T-helper 2 cell treated with Interferon-gamma antibody and Interleukin-4, amounts not matched to agents 100 ng/mL and 5 ng/mL, for 36 hours (primary cell): ENCODE results near the gene PIGK. TPM values are rescaled to one million over a fixed set of nuclear protein-coding genes. Genes with fewer than 3 reads are reported as not detected.
"Not testable (repeated sequence)": the region's sequence is repeated elsewhere in the genome, so short reads cannot be mapped to it uniquely, and the experiment has no call there.

Experiments used
- intact Hi-C: fragments of 100-400 bp; cut with micrococcal nuclease; formaldehyde crosslinking; loops from one replicate; pipeline ENCODE4 v1.15.1; 2023
- total RNA-seq: library from RNA; stranded (reverse); gene quantifications from 2 replicates; pipeline ENCODE4 v1.2.3, GENCODE V29; 2022

The PIGK gene
- 17.3 and 22.1 TPM in 2 replicates for total RNA-seq

- intact Hi-C loops, result loop anchor here (1.0 to 5.0 kb wide), 7 partner anchors 61 to 760 kb away; partner anchors contain the start of genes FUBP1, MIGA1 and USP33
Measured at GRCh38 chr1:77219166-77219887, at the start of gene PIGK. PIGK (minus strand) TSS chr1:77219430; CDS start chr1:77219402, 28 bp downstream.

- intact Hi-C loops, result no loop called here
Measured at GRCh38 chr1:77267035-77267434, 47.8 kb upstream of the PIGK start.

- intact Hi-C loops, result no loop called here
Measured at GRCh38 chr1:77265180-77265579, 46.0 kb upstream of the PIGK start.

GRCh38 chr1:77263708-77264107 lies 44.5 kb upstream of the PIGK start:
- intact Hi-C loops, result no loop called here

- intact Hi-C loops, result no loop called here
Measured at GRCh38 chr1:77253211-77253610, 34.0 kb upstream of the PIGK start.

GRCh38 chr1:77250126-77250525 lies 30.9 kb upstream of the PIGK start:
- intact Hi-C loops, result no loop called here

GRCh38 chr1:77245830-77246229 lies 26.6 kb upstream of the PIGK start:
- intact Hi-C loops, result no loop called here

- intact Hi-C loops, result no loop called here
Measured at GRCh38 chr1:77239311-77239710, 20.1 kb upstream of the PIGK start.

GRCh38 chr1:77238462-77238861 lies 19.2 kb upstream of the PIGK start:
- intact Hi-C loops, result no loop called here

- intact Hi-C loops, result no loop called here
Measured at GRCh38 chr1:77234943-77235342, 15.7 kb upstream of the PIGK start.

- intact Hi-C loops, result no loop called here
Measured at GRCh38 chr1:77234096-77234495, 14.9 kb upstream of the PIGK start.

- intact Hi-C loops, result no loop called here
Measured at GRCh38 chr1:77232829-77233228, 13.6 kb upstream of the PIGK start.

GRCh38 chr1:77230051-77230450 lies 10.8 kb upstream of the PIGK start:
- intact Hi-C loops, result no loop called here

- intact Hi-C loops, result no loop called here
Measured at GRCh38 chr1:77228836-77229235, 9.6 kb upstream of the PIGK start.

- intact Hi-C loops, result no loop called here
Measured at GRCh38 chr1:77227381-77227780, 8.2 kb upstream of the PIGK start.

- intact Hi-C loops, result no loop called here
Measured at GRCh38 chr1:77222496-77222895, 3.3 kb upstream of the PIGK start.

- intact Hi-C loops, result no loop called here
Measured at GRCh38 chr1:77220687-77221463, 1.6 kb upstream of the PIGK start.

GRCh38 chr1:77218477-77219165 lies 609 bp downstream of the PIGK start:
- intact Hi-C loops, result loop anchor here (1.0 to 5.0 kb wide), 7 partner anchors 62 to 761 kb away; partner anchors contain the start of genes FUBP1, MIGA1 and USP33

GRCh38 chr1:77204043-77204442 lies 15.2 kb downstream of the PIGK start:
- intact Hi-C loops, result not testable (repeated sequence)

GRCh38 chr1:77202751-77203150 lies 16.5 kb downstream of the PIGK start:
- intact Hi-C loops, result no loop called here

- intact Hi-C loops, result no loop called here
Measured at GRCh38 chr1:77200806-77201205, 18.4 kb downstream of the PIGK start.

GRCh38 chr1:77200293-77200692 lies 18.9 kb downstream of the PIGK start:
- intact Hi-C loops, result no loop called here
